Left renal cortex interstitium (tissue), 4 donors: ENCODE data around the gene LTBP1. TPM values are rescaled to one million over a fixed set of nuclear protein-coding genes. Genes with fewer than 3 reads are reported as not detected.
A peak's percentile ranks its signal among the peaks of the same experiment; 100 is the strongest.

Experiments used
- DNase-seq, 4 donors: peaks; one replicate each; pipeline ENCODE4 v3.0.0-alpha.2; 2013; ENCODE audit warnings: low read depth in 4 of 4, low spot score in 2 of 4, missing footprints in 1 of 4
- polyA plus RNA-seq, 4 donors: library from polyadenylated mRNA; unstranded; fragments of 120-200 nt; gene quantifications; one replicate each; pipeline ENCODE4 v1.2.1, GENCODE V29; 2013; ENCODE audit not compliant: insufficient read length in 4 of 4

LTBP1 gene
- polyA plus RNA-seq, 4 donors: 65.7 to 85.2 (median 76.3) TPM

DNA sequence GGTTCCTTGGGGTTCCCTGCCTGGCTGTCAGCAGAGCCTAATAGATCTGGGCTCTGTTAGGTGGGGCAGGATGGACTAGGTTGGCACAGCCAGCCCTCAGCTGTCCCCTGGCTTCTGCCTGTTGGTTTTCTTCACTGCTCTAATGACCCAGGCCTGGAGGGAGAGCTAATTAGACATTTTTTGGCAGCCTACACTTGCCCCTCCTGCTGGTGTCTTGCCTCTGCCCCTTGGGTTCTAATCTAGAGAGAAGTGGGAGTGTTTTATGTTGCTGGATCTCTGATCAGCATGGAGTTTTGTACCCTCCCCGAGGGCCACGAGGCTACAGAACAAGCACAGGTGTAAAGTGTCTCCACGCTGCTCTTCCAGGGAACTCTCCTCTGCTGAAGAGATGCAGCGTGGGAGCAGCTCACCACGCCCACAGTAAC is 330.3 kb downstream of the LTBP1 start:
- DNase-seq: no peak

DNA sequence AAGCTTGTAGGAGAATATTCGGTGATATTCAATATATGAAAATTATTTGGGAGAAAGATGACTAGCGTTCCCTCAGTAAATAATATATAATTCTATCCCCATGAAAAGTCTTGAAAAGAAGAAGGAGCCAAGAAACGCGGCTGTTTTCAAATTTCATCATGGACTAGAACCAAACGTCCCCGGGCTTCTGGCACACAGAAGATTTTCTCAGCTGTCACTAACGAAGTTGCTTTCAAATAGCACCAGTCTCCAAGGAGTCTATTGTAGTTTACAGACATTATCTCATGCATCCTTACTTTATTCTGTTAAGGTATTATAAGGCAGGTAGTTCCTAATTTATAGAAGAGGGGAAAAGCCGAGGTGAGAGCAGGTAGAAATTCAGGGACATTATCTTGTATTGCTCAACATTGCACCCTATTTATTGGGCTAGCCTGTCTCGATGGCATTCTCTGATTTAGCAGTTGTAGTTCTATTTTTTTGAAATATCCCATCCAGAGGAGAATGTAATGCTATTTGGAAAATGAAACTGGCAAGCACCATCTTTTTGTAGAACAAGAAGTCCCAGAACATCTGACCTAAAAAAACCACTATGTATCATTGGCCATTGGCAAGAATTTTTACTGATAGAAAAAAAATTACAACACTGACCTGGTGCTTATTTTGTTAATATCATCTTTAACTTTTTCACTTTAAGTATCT is 331.6 kb downstream of the LTBP1 start:
- no peak for DNase-seq

- no peak for DNase-seq
These were observed 337.5 kb downstream of the LTBP1 start for GRCh38 chr2:33284287-33284686.

GRCh38 chr2:33287507-33288005 is 340.8 kb downstream of the LTBP1 start:
- no peak for DNase-seq

DNA sequence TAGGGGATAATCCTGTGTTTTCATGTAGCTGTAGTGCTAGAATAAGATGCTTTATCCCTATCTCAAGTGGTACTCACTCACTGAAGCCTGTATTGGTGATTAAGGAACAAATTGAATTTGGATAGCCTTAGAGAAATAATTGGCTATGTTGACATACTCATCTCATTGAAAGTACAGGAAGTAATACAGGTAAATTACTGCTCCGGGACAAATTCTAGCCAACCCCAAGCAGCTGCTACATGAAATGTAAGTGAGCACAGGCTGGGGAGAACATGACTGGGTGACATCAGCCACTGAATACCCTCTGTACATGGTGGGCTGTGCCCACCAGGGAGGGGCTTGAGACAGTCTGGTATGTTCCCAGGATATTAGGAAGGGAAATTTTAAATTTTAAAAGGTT is 341.3 kb downstream of the LTBP1 start:
- DNase-seq: no peak

DNA sequence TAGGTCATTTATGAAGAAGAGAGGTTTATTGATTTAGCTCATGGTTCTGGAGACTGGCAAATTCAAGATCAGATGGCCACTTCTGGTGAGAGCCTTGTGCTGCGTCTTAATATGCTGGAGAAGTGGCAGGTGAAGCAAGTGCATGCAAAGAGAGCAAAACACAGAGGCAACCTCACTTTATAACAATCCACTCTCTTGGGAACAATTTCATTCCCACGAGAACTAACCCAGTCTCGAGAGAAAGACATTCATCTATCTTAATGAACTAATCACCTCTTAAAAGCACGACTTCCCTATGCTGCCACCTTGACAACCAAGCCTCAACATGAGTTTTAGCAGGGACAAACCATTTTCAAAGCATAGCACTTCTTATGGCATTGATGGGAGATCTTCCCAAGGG is 343.2 kb downstream of the LTBP1 start:
- no peak for DNase-seq

GRCh38 chr2:33291278-33292013 is 344.7 kb downstream of the LTBP1 start:
- peak in 2 of 4 donors; percentile 48 to 50 for DNase-seq

DNA sequence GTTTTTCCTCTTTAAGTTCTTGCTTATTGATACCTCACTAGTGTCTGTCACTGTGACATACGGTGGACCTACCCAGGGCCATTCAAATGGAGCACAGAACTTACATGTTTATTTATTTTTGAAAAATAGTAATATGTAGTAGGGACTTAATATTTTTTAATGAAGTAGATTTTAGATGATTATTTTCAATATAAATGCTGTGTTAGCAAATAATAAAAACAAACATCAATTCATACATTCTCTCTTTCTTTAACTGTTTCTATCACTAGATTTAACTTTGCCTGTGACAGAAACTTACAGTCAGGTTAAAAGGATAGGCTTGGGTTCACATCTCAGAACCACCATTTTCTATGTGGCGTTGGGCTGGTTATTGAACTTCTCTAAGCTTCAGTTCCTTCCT is 345.3 kb downstream of the LTBP1 start:
- DNase-seq: no peak

- DNase-seq: no peak
These were observed 346.3 kb downstream of the LTBP1 start for GRCh38 chr2:33292981-33293595.

DNA sequence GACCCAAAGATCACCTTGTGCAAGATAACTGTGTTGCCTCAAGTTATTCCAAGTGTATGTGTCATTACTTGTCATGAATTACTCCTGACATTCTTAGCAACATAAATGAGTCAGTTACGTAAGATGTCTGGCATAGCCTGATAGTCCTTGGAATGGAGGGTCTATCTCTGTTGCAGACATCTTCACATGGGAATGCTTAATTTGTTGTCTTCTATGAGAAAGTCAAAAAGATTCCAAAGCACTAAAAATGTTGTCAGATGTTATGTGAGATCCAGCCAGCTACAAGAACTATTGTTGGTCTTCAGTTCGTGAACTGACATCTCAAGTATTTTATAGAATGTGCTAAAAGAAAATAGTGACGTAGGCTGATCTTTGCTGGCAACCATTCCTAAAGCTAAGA is 351.5 kb downstream of the LTBP1 start:
- no peak for DNase-seq

GRCh38 chr2:33301355-33301754 is 354.6 kb downstream of the LTBP1 start:
- DNase-seq: no peak

- DNase-seq: no peak
These were observed 355.6 kb downstream of the LTBP1 start for GRCh38 chr2:33302348-33302747.

DNA sequence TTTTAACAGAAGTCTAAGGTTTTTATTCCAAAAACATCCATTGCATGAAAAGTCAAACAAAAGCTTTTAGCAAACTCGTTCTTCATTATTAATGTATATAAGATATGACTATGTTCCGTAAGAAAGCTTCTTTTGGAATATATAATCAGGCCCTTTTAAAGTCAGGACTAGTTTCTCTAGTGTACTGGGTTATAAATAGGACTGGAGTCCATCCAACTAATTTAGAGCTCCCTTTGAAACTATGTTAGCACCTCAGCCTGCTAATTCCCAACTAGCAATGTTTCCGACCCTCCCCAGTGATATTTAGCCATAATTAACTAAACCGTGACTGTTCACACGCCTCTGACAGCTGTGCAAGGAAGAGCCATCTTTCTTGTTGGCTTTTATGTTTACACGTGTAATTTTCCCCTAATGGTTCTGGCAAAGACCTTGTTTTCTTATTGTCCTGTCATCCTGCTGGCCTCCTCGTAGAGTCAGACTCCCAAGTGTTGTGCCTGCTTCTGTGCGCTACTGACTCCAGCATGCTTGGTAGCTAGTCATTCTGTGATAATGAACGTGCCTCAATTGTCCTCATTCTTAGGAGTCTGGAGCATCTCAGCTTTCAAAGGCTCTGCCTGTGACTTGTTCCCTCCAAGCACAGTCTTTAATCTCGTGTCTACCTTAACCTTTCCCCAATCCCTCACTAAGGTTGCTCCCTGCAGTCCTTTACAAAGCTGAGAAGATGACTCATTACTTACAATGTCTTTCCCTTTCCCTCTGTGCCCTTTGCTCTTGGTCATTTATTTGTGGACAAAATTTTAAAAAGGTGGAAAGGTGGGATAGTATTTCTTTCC is 357.5 kb downstream of the LTBP1 start:
- no peak for DNase-seq

GRCh38 chr2:33307659-33308270 is 361.0 kb downstream of the LTBP1 start:
- no peak for DNase-seq

DNA sequence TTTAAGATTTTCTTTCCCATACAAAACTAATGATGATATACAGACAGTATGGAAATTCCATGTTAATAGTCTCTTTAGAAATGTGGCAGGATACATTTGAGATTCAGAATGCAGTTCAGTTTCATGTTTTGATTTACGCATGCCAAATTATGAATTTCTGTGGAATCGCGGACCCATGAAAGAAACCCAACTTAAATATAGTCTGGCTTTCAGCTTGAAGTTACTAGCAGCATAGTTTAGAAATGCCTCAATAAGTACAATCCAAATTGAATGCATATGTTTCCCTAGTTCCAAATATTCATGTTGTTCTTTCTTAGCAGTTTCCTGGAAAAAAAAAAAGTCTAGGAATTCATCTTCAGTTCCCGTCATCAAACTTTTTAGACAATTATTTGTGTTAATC is 365.6 kb downstream of the LTBP1 start:
- DNase-seq: no peak

- no peak for DNase-seq
These were observed 366.3 kb downstream of the LTBP1 start for GRCh38 chr2:33313039-33313438.

DNA sequence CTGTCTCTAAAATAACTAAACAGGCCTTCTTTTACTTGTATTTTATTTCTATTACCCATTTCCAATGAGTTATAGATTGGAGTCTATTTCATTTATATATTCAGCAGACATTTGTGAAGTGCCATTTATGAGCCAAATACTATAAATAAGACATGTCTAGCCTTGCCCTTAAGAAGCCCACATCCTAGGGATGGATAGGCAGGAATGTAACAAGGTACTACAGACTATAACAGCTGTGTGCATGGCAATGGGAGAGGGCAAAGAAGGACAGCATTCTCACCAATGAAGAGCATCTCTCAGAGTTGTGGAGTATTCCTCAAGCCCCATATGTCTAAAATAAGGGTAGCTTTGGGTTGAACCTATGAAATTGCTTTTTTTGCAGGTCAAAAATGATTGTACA is 367.8 kb downstream of the LTBP1 start:
- DNase-seq: no peak

DNA sequence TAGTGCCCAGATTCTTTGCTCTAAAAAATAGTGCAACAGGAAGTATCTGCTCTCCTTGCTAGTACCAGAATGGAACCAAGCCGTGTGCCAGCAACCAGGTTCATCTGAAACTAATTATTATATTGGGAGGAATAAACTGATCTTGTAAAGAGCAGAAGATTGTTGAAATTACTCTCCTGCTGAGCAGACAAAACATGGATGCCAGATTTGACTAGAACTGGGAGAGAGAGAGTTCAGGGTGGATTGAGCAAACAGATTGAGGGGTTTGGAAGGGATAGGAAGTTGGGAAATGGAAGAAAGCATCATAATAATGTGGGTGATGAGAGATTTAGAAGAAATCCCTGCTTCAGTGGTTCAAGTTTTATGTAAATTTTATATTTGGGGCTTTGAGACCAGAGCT is 369.6 kb downstream of the LTBP1 start:
- no peak for DNase-seq

GRCh38 chr2:33317369-33318007 is 370.7 kb downstream of the LTBP1 start:
- DNase-seq: no peak

DNA sequence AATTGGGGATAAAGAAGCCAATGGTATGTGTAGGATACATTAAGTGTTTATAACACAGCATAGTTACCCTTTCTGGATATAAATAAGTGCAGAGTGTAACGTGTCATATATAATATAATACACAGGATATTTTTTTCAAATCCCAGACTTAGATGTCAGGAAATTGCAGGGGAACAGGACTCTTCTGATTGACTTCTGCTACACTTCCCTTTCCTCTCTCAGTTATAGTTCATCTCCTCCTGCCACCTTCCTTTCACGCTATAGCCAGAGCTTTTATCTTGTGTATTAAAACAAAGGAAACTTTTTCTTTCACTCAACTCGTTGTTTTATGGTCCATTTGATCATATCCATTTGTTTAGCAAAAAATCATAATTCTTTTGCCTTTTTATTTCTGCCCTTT is 371.7 kb downstream of the LTBP1 start:
- DNase-seq: no peak
